Measurements from ENCODE around the gene TSPAN9.

- TF ChIP-seq, protein P1, sequence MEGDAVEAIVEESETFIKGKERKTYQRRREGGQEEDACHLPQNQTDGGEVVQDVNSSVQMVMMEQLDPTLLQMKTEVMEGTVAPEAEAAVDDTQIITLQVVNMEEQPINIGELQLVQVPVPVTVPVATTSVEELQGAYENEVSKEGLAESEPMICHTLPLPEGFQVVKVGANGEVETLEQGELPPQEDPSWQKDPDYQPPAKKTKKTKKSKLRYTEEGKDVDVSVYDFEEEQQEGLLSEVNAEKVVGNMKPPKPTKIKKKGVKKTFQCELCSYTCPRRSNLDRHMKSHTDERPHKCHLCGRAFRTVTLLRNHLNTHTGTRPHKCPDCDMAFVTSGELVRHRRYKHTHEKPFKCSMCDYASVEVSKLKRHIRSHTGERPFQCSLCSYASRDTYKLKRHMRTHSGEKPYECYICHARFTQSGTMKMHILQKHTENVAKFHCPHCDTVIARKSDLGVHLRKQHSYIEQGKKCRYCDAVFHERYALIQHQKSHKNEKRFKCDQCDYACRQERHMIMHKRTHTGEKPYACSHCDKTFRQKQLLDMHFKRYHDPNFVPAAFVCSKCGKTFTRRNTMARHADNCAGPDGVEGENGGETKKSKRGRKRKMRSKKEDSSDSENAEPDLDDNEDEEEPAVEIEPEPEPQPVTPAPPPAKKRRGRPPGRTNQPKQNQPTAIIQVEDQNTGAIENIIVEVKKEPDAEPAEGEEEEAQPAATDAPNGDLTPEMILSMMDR (conservative IDR thresholded peaks at IDR 0.05; ENCODE audit: low read depth, low read length) = no peak
- TF ChIP-seq SMC3 (IDR thresholded peaks at IDR 0.05; ENCODE audit: low read depth, low read length) (no peak), RCOR1 (IDR thresholded peaks at IDR 0.05; ENCODE audit: insufficient replicate concordance, low read length) (no peak), RAD21 (IDR thresholded peaks at IDR 0.05; ENCODE audit: low read length) (no peak), NFE2L2 (IDR thresholded peaks at IDR 0.05; ENCODE audit: low read depth, low read length) (no peak), BHLHE40 (IDR thresholded peaks at IDR 0.05; ENCODE audit: low read depth, low read length) (no peak)
Measured at GRCh38 chr12:3230758-3231375, 153.7 kb downstream of the TSPAN9 start.
